Measurements from ENCODE around the gene FOXE3. TPM values are rescaled to one million over a fixed set of nuclear protein-coding genes. Genes with fewer than 3 reads are reported as not detected.

Gene FOXE3
- total and polyA plus RNA-seq, 2 of the 4 experiments (the other 2 are of a cell fraction): 0.12 TPM; not detected in 1

GRCh38 chr1:47367651-47368050 lies 48.4 kb upstream of the FOXE3 start:
- Histone ChIP-seq H3K23ac (ENCODE audit: low read depth, low read length) (no peak overlapping the region), H4K20me1 (ENCODE audit: insufficient read depth, low read length) (peaks cover 13% of the 10 kb centered on the region), H2AK9ac (replicated peaks; ENCODE audit: low read depth, low read length, poor library complexity) (no peak overlapping the region), H2BK5ac (ENCODE audit: low read depth, low read length, poor library complexity, severe bottlenecking) (no peak overlapping the region), H4K8ac (ENCODE audit: low read depth in 2 of 2, low read length in 2 of 2) (no peak overlapping the region), H2BK120ac (ENCODE audit: low read depth, low read length) (no peak overlapping the region), H3K27ac (ENCODE audit: insufficient read depth, low read length) (no peak overlapping the region), H3K4me1 (ENCODE audit: control insufficient read depth, insufficient read depth, low read length) (no peaks in the 10 kb centered on the region), H3K79me1 (ENCODE audit: low read depth in 1 of 2, low read length in 2 of 2) (peaks cover 6 to 44% of the 10 kb centered on the region in 2 experiments), H3K4me2 (ENCODE audit: low read depth, low read length) (no peak overlapping the region), H3K14ac (replicated peaks; ENCODE audit: low read depth, low read length) (no peak overlapping the region), H4K5ac (ENCODE audit: low read depth, low read length) (no peak overlapping the region), H3K9me3 (ENCODE audit: control insufficient read depth, insufficient read depth, low read length) (no peaks in the 10 kb centered on the region), H2AFZ (replicated peaks; ENCODE audit: low read length, poor library complexity) (no peak overlapping the region), H3K27me3 (ENCODE audit: control insufficient read depth, insufficient read depth, low read length) (no peaks in the 10 kb centered on the region), H3K18ac (ENCODE audit: low read depth, low read length) (no peak overlapping the region), H3K56ac (ENCODE audit: extremely low read depth, insufficient read depth, low read length) (no peak overlapping the region), H2BK15ac (ENCODE audit: low read depth, low read length) (no peak overlapping the region), H2BK20ac (ENCODE audit: low read depth, low read length) (no peak overlapping the region), H3K4me3 (ENCODE audit: insufficient read depth, low read depth, low read length) (no peak overlapping the region), H3K9me1 (ENCODE audit: insufficient read depth, low read length) (no peaks in the 10 kb centered on the region), H3K4ac (ENCODE audit: low read depth, low read length) (no peak overlapping the region), H2AK5ac (ENCODE audit: low read depth, low read length) (no peak overlapping the region), H3K9ac (ENCODE audit: low read depth, low read length) (no peak overlapping the region), H3K36me3 (ENCODE audit: control insufficient read depth, insufficient read depth, low read length) (peaks cover 12% of the 10 kb centered on the region), H4K91ac (ENCODE audit: insufficient read depth, low read depth, low read length) (no peak overlapping the region)
- DNase-seq (peak; percentile 52), ATAC-seq (ENCODE audit: low read depth) (peak; percentile 77)
- ChIA-PET CTCF (no interaction called here), POLR2A (ENCODE audit: unreplicated experiment) (no interaction called here)
- WGBS, 2 experiments (ENCODE audit: extremely low coverage in 2 of 2, insufficient read length in 1 of 2): no CpG with 5 or more reads among the region's 7 CpGs
- in situ Hi-C loops (cut with MboI; ENCODE audit: low sequenced_read_pairs): no loop called here
- dilution Hi-C loops (cut with HindIII; ENCODE audit: low sequenced_read_pairs, unreplicated experiment): no loop called here
- intact Hi-C loops (cut with micrococcal nuclease): no loop called here
- TF ChIP-seq CEBPB (IDR thresholded peaks at IDR 0.05; ENCODE audit: low read depth, low read length): peak; percentile 55
- no peak for TF ChIP-seq POLR2A (IDR thresholded peaks at IDR 0.05; ENCODE audit: low read depth, low read length)
- TF ChIP-seq CHD1 (IDR thresholded peaks at IDR 0.05; ENCODE audit: low read depth, low read length): no peak
- no TSS peak for BruUV-seq (replicated peaks)
